GM18873 (cell line): Measurements from ENCODE around the gene PVR.
"Not testable (repeated sequence)": the region's sequence is repeated elsewhere in the genome, so short reads cannot be mapped to it uniquely, and the experiment has no call there.

Source experiments
- ATAC-seq: cut with Tn5 transposase; IDR thresholded peaks from one replicate; pipeline ENCODE4 v1.9.1; 2021; ENCODE audit warnings: mild to moderate bottlenecking, moderate library complexity, moderate number of reproducible peaks; ENCODE audit not compliant: unreplicated experiment, low FRiP score

The PVR gene

DNA sequence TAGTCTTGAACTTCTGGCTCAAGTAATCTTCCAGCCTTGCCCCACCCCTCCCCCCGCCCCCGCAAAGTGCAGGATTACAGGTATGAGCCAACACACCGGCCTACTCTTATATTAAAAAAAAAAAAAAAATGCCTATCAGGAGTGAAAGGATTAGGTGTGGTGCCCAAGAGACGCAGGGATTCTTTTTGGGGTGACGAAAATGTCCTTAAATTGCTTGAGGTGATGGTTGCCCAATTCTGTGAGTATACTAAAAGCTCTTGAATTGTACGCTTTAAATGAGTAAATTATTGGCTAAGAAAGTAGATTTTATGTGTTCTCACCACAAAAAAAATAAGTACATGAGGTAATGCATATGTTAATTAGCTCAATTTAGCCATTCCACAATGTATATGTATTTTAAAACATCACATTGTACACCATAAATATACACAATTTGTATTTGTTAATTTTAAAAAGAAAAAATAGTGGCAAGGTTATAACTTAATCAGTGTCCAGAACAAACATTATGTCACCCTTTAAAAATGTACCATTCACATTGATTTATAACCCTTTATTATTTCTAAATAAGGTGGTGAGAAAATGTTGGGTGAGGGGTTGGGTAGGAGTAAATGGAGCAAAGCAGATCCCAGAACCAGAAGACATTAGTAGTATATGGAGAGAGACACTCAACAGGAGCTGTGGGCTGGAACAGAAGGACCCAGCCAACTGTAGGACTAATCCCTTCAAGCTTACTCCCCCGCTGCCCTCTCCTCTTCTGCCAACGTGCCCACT, 26.4 kb upstream of the PVR start:
- no peak for ATAC-seq

DNA sequence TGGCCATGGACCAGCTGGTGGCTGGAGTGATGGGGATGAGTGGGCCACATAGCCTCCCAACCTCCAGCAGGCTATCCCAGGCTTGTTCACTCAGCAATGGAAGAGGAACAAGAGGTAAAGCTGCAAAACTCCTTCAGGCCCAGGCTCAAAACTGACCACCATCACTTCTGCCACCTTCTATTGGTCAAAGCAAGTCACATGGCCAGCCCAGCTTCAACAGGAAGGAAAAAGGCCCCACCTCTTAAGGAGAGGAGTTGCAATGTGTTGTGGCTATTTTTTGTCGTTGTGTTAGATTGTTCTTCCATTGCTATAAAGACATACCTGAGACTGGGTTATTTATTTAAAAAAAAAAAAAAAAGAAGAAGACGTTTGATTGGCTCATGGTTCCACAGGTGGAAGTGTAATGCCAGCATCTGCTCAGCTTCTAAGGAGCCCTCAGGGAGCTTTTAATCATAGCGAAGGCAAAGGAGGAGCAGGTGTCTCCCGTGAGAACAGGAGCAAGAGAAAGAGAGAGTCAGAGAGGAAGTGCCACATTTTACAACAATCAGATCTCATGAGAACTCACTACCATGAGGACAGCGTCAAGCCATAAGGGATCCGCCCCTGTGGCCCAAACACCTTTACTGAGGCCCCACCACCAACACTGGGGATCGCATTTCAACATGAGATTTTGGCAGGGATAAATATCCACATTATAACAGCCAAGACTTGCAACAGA, 24.9 kb upstream of the PVR start:
- ATAC-seq, result no peak

- no peak for ATAC-seq
Measured at GRCh38 chr19:44620667-44621066, 23.0 kb upstream of the PVR start.

DNA sequence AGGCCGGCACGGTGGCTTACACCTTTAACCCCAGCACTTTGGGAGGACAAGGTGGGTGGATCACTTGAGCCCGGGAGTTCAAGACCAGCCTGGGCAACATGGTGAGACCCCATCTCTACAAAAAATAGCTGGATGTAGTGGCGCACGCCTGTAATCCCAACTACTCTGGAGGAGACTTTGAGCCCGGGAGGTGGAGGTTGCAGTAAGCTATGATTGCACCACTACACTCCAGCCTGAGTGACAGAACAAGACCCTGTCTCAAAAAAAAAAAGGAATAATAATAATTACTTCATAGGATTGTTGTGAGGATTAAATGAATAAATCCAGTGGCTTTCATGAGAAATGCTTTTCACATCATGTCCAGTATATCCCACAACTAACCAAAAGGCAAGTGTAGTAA, 22.3 kb upstream of the PVR start:
- no peak for ATAC-seq

DNA sequence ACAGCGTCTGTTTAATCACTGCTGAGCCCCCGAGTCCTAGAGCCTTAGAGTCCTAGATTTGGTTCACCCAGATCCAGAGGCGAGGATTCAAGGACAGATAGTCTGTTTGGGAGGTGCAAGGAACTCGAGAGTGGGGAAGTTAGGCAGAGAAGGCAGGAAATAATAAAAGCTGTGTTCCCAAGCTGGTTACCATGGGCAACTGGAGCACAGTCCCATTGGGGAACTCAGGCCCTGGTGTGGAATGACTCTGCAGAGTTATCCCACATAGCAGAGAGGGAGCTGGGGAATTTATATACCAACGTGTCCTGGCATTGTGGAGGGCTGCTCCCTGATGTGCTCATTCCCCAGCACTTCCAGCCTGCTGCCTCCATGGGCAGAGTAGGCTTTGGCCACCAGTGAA, 20.6 kb upstream of the PVR start:
- no peak for ATAC-seq

DNA sequence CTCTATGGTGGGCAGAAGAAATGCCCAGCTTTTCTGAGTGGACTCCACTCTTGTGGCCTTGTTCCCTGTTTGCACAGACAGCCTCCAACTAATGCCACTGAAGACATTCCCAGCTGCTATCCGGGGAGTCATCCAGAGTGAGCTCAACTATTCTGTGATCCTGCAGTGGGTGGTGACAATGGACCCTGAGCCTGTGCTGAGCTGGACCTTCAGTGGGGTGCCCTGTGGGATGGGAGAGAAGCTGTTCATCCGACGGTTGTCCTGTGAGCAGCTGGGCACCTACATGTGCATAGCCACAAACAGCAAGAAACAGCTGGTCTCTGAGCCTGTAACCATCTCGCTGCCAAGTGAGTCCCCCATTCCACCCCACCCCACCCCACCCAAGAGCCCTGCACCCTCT, 20.1 kb upstream of the PVR start:
- no peak for ATAC-seq

GRCh38 chr19:44624840-44625354, 18.8 kb upstream of the PVR start:
- ATAC-seq, result no peak

- ATAC-seq, result not testable (repeated sequence)
Measured at GRCh38 chr19:44625637-44626036, 18.1 kb upstream of the PVR start.

DNA sequence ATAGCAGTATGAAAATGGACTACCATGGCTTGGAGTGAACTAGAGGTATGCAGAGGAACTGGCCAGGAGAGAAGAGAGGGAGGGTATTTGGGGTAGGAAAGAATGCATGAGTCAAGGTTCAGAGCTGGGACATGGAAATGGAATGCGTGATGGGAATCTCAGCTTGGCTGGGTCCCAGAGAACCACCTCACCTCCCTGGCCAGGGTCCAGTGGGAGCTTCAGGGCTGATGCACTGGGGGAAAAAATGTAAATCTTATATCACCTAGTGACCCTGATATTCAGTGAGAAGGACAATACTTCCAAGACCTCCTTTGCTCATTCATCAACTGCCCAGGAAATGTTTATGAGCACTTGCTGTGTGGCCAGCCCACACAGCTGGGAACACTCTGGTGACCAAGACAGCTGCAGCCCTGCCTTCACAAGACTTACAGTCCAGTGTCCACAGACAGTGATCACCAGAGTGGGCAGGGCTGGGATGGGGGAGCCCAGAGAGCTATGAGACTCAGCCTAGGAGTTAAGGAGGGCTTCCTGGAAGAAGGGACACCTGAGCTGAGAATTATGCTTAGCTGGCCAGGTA, 17.6 kb upstream of the PVR start:
- no peak for ATAC-seq

DNA sequence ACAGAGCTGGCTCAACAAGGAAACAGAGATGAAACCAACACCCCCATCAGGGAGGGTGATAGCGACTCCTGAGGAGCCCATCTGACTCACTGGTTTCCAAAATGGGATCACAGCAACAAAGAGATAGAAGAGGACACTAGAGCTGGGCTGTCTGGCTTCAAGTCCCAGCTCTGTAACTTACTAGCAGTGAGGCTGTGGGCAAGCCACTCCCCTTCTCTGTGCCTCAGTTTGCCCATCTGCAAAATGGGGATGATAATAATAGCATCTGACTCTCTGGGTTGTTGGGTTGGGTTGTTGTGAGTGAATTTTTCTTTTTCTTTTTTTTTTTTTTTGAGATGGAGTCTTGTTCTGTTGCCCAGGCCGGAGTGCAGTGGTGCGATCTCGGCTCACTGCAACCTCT, 16.1 kb upstream of the PVR start:
- ATAC-seq, result no peak

GRCh38 chr19:44628793-44629192, 14.9 kb upstream of the PVR start:
- ATAC-seq, result no peak

GRCh38 chr19:44631611-44632010, 12.1 kb upstream of the PVR start:
- not testable (repeated sequence) for ATAC-seq

- not testable (repeated sequence) for ATAC-seq
Measured at GRCh38 chr19:44634058-44634457, 9.7 kb upstream of the PVR start.

DNA sequence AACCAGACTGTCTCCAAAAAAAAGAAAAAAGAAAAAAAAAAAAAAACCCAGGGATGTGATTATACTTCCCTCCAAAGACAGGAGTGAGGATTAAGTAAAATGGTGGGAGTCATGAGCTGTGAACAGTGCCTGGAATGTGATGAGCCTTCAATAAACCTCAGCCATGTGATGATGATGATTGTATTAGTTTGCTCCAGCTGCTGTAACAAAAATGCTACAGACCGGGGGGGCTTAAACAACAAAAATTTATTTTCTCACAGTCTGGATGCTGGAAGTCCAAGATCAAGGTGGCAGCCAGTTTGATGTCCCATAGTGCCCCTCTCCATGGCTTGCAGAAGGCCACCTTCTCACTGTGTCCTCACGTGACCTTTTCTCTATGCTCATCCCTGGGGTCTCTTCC, 8.9 kb upstream of the PVR start:
- no peak for ATAC-seq

DNA sequence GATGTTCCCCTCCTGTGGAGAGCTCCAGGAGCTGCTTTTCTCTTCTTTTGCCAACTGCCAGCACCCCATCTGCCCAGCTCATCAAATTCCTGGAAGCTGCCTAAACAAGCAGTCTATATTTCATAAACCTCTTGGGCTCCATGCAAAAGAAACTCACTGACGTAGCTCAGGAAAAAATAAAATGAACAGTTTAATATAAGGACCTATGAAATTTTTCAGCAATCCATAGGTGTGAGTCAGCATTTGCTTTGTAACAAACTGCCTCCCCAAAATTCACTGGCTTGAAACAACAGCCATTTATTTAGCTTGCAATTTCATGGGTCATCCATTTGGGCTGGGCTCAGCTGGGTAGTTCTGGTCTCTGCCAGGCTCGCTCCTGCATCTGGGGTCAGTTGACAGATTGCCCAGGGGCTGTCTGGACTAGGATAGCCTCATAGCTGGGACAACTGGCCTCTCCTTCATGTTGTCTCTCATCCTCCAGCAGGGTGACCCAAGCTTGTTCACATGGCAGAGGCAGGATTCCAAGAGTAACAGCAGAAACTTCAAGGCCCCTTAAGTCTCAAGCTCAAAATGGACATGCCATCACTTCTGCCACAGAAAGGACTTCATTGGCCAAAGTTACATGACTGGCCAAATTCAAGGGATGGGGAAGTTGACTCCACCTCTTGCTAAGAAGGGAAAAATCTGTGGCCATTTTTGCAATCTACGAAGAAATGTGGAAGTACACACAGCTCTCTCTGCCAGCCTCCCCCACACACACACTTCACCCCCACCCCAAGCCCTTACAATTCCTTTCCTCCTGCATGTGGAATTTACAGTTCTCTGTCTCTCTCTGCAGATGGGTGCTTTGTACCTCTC, 7.9 kb upstream of the PVR start:
- ATAC-seq, result no peak

GRCh38 chr19:44636439-44637389, 7.0 kb upstream of the PVR start:
- no peak for ATAC-seq

- ATAC-seq, result no peak
Measured at GRCh38 chr19:44637390-44637764, 6.3 kb upstream of the PVR start.

GRCh38 chr19:44640518-44640917, 3.2 kb upstream of the PVR start:
- ATAC-seq, result no peak

DNA sequence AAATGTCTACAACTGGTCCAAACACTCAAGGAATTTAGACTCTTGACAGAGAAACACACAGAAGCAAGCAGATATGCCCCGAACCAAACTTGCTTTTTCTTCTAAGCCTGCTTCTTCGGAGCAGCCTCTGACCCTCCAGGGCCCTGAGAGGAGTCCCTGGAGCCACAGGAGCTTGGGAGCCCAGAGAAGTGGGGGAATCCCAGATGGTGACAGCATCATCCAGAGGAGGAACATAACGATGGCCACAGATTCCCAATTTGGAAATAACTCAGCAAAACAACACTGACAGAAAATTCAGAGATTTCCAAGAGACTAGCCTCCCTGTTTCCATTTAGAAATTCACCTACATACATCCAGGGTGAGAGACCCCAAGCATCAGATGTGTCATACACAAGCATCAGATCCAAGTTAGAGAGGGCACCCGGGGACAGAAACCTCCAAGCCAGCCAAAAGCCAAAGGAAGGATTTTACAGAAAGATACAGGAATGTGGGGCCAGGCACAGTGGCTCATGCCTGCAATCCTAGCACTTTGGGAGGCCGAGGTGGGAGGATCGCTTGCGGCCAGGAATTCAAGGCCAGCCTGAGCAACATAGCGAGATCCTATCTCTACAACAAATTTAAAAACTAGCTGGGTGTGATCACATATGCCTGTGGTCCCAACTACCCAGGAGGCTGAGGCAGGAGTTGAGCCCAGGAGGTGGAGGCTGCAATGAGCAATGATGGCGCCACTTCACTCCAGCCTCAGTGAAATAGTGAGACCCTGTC, 2.0 kb upstream of the PVR start:
- no peak for ATAC-seq
